Measurements from ENCODE around the gene SLC45A3. TPM values are rescaled to one million over a fixed set of nuclear protein-coding genes. Genes with fewer than 3 reads are reported as not detected.

SLC45A3 gene
- total and polyA plus RNA-seq, 2 of the 8 experiments (the other 6 are each of a cell fraction or from before 2014, with no cell fraction given): 13.0 to 14.3 TPM

- Histone ChIP-seq H3K27me3 (replicated peaks in 1 of 4; ENCODE audit: control insufficient read depth in 3 of 4, extremely low read depth in 1 of 4, insufficient read depth in 3 of 4, low read length in 3 of 4) (no peaks in the 10 kb centered on the region), H2BK120ac (replicated peaks; ENCODE audit: low read depth, low read length) (no peak overlapping the region), H3K14ac (ENCODE audit: insufficient read length) (no peak overlapping the region), H3K4ac (replicated peaks; ENCODE audit: insufficient read length, low read depth, low read length) (no peak overlapping the region), H2BK15ac (ENCODE audit: low read length) (no peak overlapping the region), H3K9ac (replicated peaks in 1 of 4; ENCODE audit: extremely low read depth in 1 of 4, low read depth in 3 of 4, low read length in 3 of 4) (no peak overlapping the region), H3K4me3 (ENCODE audit: extremely low read depth in 1 of 4, insufficient read depth in 2 of 4, low read depth in 3 of 4, low read length in 4 of 4) (no peak overlapping the region), H3K4me1 (replicated peaks in 1 of 4; ENCODE audit: control insufficient read depth in 3 of 4, insufficient read depth in 4 of 4, low read length in 3 of 4) (0 out of 7 replicates have a peak, but pooled peaks cover 0 to under 1% (median 0%) of the 10 kb centered on the region in 4 experiments), H2AK5ac (ENCODE audit: low read depth, low read length) (no peak overlapping the region), H4K91ac (replicated peaks; ENCODE audit: insufficient read length, low read length) (no peak overlapping the region), H2BK12ac (ENCODE audit: low read depth, low read length) (no peak overlapping the region), H4K20me1 (replicated peaks in 1 of 2; ENCODE audit: control insufficient read depth in 1 of 2, insufficient read depth in 2 of 2, low read length in 2 of 2) (peaks cover 0 to 2% of the 10 kb centered on the region in 2 experiments), H3K36me3 (ENCODE audit: control insufficient read depth in 2 of 4, insufficient read depth in 4 of 4, low read length in 3 of 4) (peaks cover 0 to 6% (median 1%) of the 10 kb centered on the region in 4 experiments; a peak in 3 of 8 replicates), H4K8ac (ENCODE audit: extremely low read depth, insufficient read depth, low read length) (no peak overlapping the region), H3K56ac (replicated peaks; ENCODE audit: insufficient read length, low read depth, low read length) (no peak overlapping the region), H3K79me1 (ENCODE audit: low read depth, low read length) (no peaks in the 10 kb centered on the region), H2BK5ac (ENCODE audit: low read depth, low read length) (no peak overlapping the region), H3K9me3 (ENCODE audit: insufficient read depth in 2 of 2, low read depth in 1 of 2, low read length in 1 of 2) (no peaks in the 10 kb centered on the region), H3K23ac (ENCODE audit: insufficient read length) (no peak overlapping the region), H3K4me2 (ENCODE audit: insufficient read depth in 1 of 2, low read depth in 2 of 2, low read length in 2 of 2) (no peak overlapping the region), H3K23me2 (ENCODE audit: low read depth, low read length) (peaks cover 2% of the 10 kb centered on the region; the same call in 1 of the 2 replicates), H3K79me2 (ENCODE audit: control insufficient read depth in 1 of 2, insufficient read depth in 2 of 2, low read length in 2 of 2) (no peaks in the 10 kb centered on the region), H4K5ac (ENCODE audit: insufficient read length, low read depth, low read length) (no peak overlapping the region), H2AFZ (ENCODE audit: low read length) (no peak overlapping the region), H3K27ac (ENCODE audit: low read depth, low read length) (no peak overlapping the region), H3K18ac (ENCODE audit: extremely low read depth, low read length) (no peak overlapping the region), H2BK20ac (ENCODE audit: low read length) (no peak overlapping the region)
- 88% methylated on average over 6 of the region's 6 CpGs; no CpG with 5 or more reads in 1 of the 2 experiments for WGBS, 2 experiments (ENCODE audit: extremely low coverage in 1 of 2, insufficient coverage in 1 of 2, insufficient read length in 1 of 2, insufficient replicate concordance in 2 of 2, low coverage in 1 of 2, low lambda C conversion rate in 2 of 2, missing lambda C conversion rate in 1 of 2)
- TF ChIP-seq SRF (IDR thresholded peaks at IDR 0.05; ENCODE audit: low read depth, low read length) (no peak), TAF1 (IDR thresholded peaks at IDR 0.05; ENCODE audit: low read depth, low read length) (no peak), SP1 (IDR thresholded peaks at IDR 0.05; ENCODE audit: low read depth, low read length) (no peak), POLR2A (IDR thresholded peaks at IDR 0.05; ENCODE audit: control extremely low read depth in 1 of 2, low read depth in 2 of 2, low read length in 2 of 2) (no peak), PHF8 (conservative IDR thresholded peaks at IDR 0.05; ENCODE audit: low read depth, low read length) (no peak), GABPA (IDR thresholded peaks at IDR 0.05; ENCODE audit: borderline replicate concordance, insufficient read depth, low read length) (no peak)
- ChIA-PET CTCF (ENCODE audit: partially characterized antibody) (interaction anchor here (1.4 to 16.4 kb wide), 6 partner anchors 14 to 115 kb away, joined by 3 to 856 read pairs (median 126); partner anchors contain the start of gene SLC45A3), POLR2A (ENCODE audit: partially characterized antibody) (interaction anchor here (0.8 to 17.3 kb wide), 6 partner anchors 11 to 271 kb away, joined by 3 to 241 read pairs (median 4); partner anchors contain the start of genes ELK4 and SLC45A3)
- DNase-seq (ENCODE audit: low read depth in 1 of 2, low spot score in 2 of 2) (no peak), FAIRE-seq (no peak)
Observed at GRCh38 chr1:205706601-205707502, 26.5 kb upstream of the SLC45A3 start.

All from H1 (cell line).